ENCODE measurements around the gene APOBEC3A. TPM values are rescaled to one million over a fixed set of nuclear protein-coding genes. Genes with fewer than 3 reads are reported as not detected.

Gene APOBEC3A
- total RNA-seq, 2 donors from 2014 or later, result 1.4 TPM; not detected in 1

DNA sequence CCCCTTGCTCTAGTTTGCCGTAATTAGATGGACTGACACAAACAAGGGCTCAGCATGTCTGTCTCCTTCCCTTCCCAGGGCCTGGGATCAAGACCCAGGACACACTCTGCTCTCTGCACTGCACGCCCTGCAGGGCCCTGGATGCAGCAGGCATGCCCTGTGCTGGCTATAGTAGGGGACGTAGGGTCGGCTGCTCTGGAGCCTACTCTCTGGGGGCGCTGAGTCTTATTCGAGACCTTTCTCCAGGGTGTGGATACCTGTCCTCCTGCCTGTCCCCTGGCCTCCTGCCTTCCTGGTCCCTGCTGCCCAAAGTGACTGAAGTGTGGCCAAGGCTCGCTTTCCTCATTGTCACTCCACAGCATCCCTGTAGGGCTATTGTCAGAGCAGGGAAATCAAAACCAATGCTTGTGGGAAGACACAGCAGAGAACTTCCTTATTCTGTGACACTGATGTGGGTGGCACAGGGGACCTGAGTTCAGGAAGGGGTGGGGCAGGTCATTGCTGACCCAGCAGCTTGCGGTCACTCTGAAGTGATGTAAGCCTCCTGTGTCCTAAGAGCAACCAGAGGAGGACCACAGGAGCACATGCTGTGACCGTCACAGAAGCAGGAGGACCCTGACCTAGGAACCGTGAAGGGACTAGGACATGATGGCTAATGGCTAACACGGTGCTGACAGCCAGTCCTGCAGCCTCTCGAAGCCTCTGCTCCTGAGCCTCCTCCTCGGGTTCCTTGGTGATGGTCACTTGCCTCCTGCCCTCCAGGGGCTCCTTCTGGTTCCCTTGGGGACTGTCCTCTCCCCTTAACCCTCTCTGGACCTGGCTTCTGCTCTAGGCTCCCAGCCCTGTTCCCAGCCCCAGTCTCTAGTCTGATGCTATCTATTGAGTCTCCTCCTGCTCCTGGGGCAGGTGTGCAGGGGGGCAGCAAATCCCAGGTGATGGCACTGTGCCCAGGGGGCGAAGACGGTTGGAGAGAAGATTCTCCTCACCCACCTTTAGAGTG, 10.3 kb downstream of the APOBEC3A start:
- H3K27me3 ChIP-seq, result no peaks in the 10 kb centered on the region
- no peak overlapping the region for H3K9ac ChIP-seq (ENCODE audit: low read depth in 2 of 2, low read length in 2 of 2)
- no peaks in the 10 kb centered on the region for H3K36me3 ChIP-seq
- H3K4me1 ChIP-seq, result no peaks in the 10 kb centered on the region
- no peak overlapping the region for H3K4me3 ChIP-seq
- intact Hi-C loops (cut with DNase I), result no loop called here
- H3K9me3 ChIP-seq, result no peaks in the 10 kb centered on the region
- DNase-seq, result no peak
- TF ChIP-seq, protein P1, sequence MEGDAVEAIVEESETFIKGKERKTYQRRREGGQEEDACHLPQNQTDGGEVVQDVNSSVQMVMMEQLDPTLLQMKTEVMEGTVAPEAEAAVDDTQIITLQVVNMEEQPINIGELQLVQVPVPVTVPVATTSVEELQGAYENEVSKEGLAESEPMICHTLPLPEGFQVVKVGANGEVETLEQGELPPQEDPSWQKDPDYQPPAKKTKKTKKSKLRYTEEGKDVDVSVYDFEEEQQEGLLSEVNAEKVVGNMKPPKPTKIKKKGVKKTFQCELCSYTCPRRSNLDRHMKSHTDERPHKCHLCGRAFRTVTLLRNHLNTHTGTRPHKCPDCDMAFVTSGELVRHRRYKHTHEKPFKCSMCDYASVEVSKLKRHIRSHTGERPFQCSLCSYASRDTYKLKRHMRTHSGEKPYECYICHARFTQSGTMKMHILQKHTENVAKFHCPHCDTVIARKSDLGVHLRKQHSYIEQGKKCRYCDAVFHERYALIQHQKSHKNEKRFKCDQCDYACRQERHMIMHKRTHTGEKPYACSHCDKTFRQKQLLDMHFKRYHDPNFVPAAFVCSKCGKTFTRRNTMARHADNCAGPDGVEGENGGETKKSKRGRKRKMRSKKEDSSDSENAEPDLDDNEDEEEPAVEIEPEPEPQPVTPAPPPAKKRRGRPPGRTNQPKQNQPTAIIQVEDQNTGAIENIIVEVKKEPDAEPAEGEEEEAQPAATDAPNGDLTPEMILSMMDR (IDR thresholded peaks at IDR 0.05), result no peak
- H3K27ac ChIP-seq, result no peak overlapping the region

DNA sequence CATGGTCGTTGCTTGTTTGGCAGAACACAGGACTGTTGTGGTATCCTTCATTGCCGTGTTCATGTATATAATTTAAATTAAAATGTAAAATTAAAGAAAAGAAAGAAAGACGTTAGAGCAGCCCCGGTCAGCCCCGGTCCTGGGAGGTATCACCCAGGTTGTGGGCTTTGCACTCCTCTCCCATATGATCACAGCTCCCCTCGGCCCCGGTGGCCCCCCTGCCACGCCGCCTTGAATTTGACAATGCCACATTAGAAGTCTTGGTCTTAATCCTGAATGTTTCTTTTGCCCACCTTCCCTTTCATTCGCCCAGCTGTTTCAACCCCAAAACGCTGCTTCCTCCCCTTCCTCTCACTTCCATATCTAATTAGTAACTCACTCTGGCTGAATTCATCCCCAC, 11.4 kb downstream of the APOBEC3A start:
- no peak overlapping the region for H3K9ac ChIP-seq (ENCODE audit: low read depth in 2 of 2, low read length in 2 of 2)
- TF ChIP-seq, protein P1 (IDR thresholded peaks at IDR 0.05), result no peak
- H3K4me3 ChIP-seq, result no peak overlapping the region
- no peaks in the 10 kb centered on the region for H3K4me1 ChIP-seq
- no peak overlapping the region for H3K27ac ChIP-seq
- no peaks in the 10 kb centered on the region for H3K9me3 ChIP-seq
- no peak for DNase-seq
- intact Hi-C loops (cut with DNase I), result no loop called here
- H3K36me3 ChIP-seq, result no peaks in the 10 kb centered on the region
- no peaks in the 10 kb centered on the region for H3K27me3 ChIP-seq

DNA sequence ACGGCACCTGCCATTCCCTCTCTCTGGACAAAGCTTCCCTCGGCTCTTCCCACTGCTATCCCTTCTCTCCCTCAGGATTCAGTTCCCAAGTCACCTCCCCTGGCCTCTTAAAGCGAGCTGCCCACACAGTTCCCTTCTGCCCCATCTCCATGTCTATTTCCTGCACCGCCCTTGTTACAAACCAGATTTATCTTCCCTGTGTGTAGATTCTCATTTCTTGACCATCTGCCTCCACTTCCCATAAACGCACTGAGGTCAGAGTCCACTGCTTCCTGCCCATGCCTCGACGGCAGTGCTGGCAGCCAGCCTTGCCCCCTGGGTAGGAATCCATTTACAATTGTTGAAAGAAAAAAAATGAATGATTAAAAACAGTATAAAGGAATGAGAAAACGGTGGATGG, 13.1 kb downstream of the APOBEC3A start:
- no peaks in the 10 kb centered on the region for H3K27me3 ChIP-seq
- H3K9ac ChIP-seq (ENCODE audit: low read depth in 2 of 2, low read length in 2 of 2), result no peak overlapping the region
- no peak for DNase-seq
- TF ChIP-seq, protein P1 (IDR thresholded peaks at IDR 0.05), result no peak
- no peaks in the 10 kb centered on the region for H3K36me3 ChIP-seq
- H3K4me3 ChIP-seq, result no peak overlapping the region
- intact Hi-C loops (cut with DNase I), result no loop called here
- no peaks in the 10 kb centered on the region for H3K4me1 ChIP-seq
- H3K9me3 ChIP-seq, result no peaks in the 10 kb centered on the region
- H3K27ac ChIP-seq, result no peak overlapping the region

DNA sequence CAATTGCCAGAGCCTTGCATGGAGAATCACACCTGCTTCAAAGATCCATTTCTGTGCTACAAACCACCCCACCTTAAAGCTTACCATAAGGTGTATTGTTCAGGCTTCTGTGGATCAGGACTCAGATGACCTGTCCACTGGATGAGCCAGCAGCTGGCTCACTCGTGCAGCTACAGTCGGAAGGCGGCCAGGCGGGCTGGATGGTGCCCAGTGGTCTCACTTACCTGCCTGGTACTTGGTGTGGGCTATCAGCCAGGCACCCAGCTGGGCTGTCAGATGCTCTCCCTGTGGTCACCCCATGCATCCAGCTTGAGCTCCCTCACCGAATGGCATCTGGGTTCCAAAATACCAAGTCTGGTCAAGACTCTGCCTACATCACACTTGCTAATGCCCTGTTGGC, 13.8 kb downstream of the APOBEC3A start:
- Histone ChIP-seq H3K27ac (no peak overlapping the region), H3K9ac (ENCODE audit: low read depth in 2 of 2, low read length in 2 of 2) (no peak overlapping the region), H3K4me3 (no peak overlapping the region), H3K36me3 (no peaks in the 10 kb centered on the region), H3K4me1 (no peaks in the 10 kb centered on the region), H3K9me3 (no peaks in the 10 kb centered on the region), H3K27me3 (no peaks in the 10 kb centered on the region)
- DNase-seq, result no peak
- intact Hi-C loops (cut with DNase I), result no loop called here
- TF ChIP-seq, protein P1 (IDR thresholded peaks at IDR 0.05), result no peak

DNA sequence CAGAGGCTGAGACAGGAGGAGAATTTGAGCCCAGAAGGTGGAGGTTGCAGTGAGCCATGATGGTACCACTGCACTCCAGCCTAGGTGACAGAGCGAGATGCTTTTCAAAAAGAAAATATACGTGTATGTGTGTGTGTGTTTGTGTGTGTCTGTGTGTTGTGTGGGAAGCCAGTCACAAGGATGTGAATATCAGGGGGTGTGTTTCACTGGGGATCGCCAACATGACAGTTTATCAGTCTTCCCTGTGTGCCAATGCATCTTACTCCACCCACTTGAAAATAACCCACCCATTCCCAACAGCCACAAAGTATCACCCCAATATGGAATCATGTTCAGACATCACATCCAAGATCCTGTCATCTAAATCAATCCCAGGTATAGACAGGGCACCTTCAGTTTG, 14.4 kb downstream of the APOBEC3A start:
- Histone ChIP-seq H3K4me3 (no peak overlapping the region), H3K4me1 (no peaks in the 10 kb centered on the region), H3K27ac (no peak overlapping the region), H3K27me3 (no peaks in the 10 kb centered on the region), H3K9me3 (no peaks in the 10 kb centered on the region), H3K36me3 (no peaks in the 10 kb centered on the region), H3K9ac (ENCODE audit: low read depth in 2 of 2, low read length in 2 of 2) (no peak overlapping the region)
- TF ChIP-seq, protein P1 (IDR thresholded peaks at IDR 0.05), result no peak
- intact Hi-C loops (cut with DNase I), result no loop called here
- no peak for DNase-seq

Data from colonic mucosa (tissue), 4 donors.